GM21381 (cell line): ENCODE data around the gene GJA10.

Experiments
- ATAC-seq: cut with Tn5 transposase; IDR thresholded peaks from one replicate; pipeline ENCODE4 v1.9.1; 2021; ENCODE audit warnings: mild to moderate bottlenecking, moderate library complexity; ENCODE audit not compliant: unreplicated experiment

GJA10 gene

DNA sequence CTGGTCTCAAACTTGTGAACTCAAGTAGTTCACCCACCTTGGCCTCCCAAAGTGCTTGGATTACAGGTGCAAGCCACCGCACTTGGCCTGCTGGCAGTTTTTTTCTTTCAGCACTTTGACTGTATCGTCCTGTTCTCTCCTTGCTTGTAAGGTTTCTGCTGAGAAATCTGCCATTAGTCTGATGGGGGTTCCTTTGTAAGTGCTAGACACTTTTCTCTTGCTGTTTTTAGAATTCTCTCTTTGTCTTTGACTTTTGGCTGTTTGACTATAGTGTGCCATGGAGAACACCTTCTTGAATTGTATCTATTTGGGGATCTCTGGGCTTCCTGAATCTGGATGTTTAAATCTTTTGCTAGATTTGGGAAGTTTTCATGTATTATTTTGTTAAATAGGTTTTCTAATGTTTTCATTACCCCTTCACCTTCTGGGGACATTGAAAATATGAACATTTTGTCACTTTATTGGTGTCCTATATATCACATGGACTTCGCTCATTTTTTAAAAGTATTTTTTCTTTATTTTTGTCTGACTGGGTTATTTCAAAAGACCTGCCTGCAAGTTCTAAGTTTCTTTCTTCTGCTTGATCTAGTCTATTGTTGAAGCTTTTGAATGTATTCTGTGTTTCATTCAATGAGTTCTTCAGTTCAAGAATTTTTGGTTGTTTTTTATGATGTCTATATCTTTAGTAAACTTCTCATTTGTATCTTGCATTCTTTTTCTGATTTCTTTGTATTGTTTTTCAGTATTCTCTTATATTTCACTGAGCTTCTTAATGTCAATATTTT is 22.1 kb downstream of the GJA10 start:
- ATAC-seq, result no peak

DNA sequence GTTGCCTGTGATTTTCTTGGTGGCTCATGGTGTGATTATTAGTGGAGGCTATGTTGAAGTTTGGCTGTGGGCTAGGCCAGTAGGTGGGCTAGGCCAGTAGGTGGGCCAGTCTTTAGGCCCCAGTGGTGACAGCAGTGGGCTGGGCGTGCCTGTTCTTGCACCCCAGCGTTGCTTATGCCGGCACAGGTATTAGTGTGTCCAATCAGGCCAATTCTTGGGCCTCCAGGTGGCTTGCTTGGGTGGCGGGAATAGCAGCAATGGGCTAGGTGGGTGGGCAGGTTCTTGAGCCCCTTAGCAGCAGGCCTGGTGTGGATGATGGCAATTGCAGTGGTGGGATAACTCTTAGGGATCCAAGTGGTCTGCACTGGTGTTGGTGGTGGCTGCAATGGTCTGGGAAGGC is 22.9 kb downstream of the GJA10 start:
- ATAC-seq, result no peak

DNA sequence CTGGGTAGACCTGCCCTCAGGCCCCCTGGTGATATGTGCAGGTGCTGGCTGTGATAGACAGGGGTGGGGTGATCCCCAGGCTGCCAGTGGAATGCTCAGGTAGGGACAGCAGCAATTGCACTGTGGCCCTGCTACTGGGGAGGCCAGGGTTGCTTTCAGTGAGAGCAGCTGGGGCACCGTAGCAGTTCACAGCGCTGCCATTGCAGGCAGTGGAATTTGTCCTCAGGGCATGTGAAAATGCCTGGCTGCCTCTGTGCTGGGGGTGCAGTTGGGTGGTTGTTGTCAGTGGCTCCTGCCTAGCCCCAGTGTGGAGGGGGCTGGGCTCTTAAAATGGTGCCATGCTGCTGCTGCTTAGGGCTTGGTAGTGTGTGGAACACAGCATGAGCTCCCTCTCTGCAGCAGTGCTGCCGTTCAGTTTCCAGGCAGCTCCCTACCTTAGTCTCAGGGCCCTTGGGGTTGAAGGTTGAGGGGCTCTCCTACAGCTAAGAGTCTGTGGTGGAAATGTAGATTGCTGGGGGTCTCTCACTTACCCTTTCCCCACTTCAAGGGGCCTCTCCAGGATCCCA is 23.6 kb downstream of the GJA10 start:
- no peak for ATAC-seq

DNA sequence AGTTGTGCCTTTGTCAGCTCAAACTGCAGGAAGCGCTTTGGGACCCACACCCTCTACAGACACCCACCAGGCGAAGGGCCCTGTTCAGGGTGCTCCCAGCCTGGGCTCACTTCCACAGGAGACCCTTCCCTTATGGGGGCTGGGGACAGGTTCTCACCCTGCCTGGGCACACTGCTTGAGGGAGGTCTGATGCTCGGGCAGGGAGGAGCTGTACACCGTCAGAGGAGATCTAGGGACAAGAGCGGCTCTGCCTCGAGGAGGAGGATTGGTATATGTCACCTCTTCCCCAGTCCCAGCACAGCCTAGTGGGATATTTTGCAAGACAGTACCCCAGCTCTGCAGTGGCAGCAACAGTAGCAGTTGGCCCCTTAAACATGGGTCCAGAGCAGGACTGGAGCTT is 26.9 kb downstream of the GJA10 start:
- no peak for ATAC-seq

DNA sequence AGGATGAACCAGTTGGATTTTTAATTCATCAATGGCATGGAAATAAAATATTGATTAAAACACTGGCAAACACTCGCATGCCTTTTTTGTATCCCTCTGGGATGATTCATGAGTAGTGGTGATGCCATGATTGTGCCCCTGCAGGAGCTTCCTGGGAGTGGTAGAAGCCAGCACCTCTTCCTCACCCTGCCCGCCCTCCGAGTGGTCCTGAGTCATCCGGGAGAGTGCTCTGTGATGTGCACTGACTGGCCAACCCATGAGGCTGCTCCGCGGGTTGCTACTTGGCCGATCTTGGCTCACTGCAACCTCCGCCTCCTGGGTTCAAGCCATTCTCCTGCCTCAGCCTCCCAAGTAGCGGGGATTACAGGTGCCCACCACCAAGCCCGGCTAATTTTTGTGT is 27.4 kb downstream of the GJA10 start:
- ATAC-seq, result no peak

DNA sequence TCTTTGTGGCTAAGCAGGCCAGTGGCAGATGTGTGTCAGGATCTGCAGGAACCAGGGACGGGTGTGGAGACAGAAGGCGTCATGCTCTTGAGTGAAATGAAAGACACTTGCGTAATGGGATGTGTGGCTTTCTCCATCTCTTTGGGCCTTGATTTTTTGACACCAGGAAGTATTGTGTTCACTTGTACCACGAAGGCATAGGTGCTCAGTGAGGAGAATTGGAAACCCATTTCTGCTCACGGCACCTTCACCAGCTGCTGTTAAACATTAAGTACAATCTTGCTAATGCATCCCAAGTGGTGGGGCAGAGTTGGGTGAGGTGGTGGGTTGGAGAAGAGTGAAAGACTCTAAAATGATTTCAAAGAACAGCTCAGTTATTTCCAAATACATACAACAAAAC is 30.0 kb downstream of the GJA10 start:
- no peak for ATAC-seq

DNA sequence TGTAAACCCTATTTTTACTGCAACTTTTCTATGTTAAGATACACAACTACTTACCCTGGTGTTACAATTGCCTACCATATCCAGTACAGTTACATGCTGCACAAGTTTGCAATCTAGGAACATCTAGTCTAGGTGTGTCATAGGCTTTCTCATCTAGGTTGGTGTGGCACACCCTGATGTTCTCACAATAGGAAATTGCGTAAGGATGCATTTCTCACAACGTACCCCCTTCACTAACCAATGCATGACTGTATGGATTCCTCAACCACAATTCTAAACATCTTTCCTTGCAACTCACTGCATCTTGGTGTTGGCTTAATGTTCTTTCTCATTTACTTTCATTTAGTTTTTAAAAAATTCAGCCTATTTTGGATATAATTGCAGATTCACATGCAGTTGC is 31.6 kb downstream of the GJA10 start:
- ATAC-seq, result no peak

DNA sequence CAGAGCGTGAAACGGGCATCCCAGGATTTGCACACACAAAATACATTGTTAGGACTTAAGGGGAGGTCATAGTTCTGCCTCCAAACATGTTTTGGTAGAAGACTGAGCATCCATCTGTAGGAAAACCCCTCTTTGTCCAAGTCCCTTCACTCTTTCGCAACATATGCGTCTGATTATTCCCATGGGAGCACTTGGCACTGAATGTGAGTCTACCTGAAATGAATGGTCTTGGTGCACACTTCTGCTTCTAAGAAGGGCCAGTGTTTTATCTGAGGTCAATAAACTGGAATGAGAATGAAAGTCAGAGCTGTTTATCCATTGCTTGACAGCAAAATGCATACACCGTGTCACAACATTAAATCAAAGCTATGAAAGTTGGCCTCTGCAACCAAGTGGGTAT is 33.0 kb downstream of the GJA10 start:
- ATAC-seq, result no peak

DNA sequence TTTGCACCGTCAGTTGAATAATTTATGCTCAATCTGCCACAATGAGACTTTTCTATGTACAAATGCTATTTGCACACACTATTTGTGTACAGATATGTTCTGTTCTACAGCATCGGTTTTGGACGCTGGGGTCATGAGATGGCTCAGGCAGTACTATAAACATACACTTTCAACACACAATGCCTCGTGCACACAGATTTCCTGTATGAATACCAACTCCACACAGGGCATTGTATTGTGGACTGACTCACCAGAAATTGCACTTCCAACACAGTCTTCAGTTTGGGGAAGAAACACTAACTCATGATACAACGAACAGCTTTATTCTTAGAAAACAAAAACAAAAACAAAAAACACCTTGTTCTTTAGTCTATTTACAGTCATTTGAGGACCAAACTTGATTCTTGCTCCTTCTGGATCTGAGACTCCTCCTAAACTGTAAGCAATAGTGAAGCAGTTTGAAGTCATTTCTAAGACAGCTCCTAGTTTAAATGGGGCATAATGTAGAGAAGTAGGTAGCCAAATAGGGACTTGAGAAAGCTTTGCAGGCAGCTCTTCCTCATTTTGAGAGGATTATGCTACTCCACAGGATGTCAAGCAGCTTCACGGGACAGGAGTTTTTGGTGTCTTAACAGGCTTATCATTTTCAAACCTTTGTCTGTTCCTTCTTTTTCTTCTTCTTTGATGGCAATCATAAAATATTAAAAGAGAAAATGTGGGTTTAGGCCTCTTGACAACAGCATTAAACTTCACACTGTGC is 33.7 kb downstream of the GJA10 start:
- ATAC-seq, result no peak

DNA sequence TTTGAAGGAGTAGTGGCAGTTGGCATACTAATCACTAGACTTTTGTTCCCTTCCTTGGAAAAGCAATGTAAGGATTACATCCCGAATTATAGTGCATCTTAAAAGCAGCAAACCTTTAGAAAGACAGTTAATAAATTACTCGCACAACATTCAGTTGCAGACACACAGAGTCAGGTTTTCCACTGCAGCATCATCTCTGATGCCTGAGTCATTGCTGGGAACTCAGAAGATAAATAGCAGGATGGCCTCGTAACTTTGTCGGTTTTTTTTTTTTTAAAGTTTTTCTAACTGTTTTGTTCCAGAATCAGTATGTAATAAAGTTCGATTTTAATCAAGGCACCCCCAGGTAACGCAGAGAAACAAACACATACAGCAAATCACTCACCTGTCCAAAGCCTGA is 34.3 kb downstream of the GJA10 start:
- ATAC-seq, result no peak

DNA sequence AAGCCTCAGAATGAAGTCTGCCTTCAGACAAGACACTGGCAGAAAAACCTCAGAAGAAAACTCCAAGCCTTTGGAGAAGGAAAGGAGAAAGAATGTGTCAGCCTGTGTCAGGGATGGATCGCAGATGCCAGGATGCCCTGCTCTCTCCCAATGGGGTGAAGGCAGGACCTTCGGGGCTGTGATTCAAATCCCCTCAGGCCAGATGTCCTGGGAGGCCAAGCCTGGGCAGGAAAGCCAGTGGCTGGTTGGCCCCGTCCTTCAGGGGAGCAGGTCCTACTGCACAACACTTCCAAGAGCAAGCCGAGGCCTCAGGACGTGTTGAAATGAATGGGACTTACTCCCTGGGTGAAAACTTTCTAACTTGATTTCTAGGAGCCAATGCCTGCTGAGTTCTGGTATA is 36.5 kb downstream of the GJA10 start:
- no peak for ATAC-seq

DNA sequence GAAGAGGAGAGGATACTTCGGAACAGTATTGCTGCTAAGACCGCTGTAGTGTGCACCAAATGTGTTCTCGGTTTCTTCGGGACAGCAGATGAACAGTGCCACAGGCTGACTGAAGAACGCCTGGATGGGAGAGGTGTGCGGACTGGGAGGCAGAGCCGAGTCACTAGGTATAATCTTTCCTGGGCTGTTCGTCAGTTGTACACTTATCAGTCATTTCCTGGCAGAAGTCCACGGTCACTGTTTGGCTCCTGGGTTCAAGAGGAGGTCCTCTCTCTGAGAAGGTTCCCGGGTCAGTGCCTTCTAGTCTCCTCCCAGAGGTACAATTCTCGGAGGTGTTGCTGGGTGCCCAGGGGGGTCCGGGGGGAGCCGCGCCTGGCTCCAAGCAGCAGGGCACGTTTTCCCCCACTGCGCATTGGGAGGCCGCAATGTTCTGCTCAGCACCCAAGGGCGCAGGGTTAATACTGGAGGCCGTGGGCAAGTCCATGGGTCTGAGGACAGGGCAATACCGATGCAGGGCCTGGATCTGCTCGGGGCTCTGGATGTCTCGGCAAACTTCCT is 38.1 kb downstream of the GJA10 start:
- no peak for ATAC-seq

DNA sequence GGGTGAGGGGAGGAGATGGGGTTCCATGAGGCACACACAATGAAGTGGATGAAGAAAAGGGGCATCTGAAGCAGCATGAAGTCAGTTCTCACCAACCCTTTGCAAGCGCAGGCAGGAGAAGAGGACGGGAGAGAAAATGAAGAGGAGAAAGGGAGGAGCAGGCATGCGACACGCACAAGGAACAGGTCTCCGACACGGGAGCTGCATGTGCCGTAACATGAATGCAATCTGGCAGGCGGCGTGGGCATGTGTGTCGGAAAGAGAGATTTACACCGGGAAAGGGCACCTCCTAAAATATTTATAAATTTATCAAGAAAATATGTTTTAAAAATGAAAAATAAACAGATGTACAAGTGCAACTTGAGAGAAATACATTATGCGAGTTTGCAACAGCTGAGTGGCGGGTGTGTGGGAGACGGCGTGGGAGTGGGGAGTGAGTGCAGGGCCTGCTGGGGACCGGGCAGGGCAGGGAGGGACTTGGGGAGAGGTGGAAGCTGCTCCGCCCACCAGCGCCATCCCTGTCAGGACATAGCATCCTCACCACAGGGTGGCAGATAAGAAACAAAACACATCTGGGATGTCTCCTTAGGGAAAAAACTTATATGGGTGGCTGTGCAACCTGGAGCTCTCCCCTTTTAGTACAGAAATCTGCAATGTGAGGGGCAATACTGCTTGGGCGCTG is 40.6 kb downstream of the GJA10 start:
- no peak for ATAC-seq

DNA sequence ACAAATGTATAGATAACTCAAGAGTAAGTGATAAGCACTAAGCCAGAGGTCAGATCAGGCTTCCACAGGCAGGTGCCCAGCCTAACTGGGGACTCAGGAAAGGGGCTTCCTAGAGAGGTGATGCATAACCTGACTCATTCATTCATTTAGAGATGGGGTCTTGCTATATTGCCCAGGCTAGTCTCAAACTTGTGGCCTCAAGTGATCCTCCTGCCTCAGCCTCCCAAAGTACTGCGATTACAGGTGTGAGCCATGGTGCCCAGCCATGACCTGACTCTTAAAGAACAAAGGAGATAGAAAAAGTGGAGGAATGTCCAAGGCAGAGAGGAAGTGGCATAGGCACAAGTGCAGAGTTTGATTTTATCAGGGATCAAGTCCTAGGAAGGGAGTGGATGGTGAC is 41.9 kb downstream of the GJA10 start:
- no peak for ATAC-seq

DNA sequence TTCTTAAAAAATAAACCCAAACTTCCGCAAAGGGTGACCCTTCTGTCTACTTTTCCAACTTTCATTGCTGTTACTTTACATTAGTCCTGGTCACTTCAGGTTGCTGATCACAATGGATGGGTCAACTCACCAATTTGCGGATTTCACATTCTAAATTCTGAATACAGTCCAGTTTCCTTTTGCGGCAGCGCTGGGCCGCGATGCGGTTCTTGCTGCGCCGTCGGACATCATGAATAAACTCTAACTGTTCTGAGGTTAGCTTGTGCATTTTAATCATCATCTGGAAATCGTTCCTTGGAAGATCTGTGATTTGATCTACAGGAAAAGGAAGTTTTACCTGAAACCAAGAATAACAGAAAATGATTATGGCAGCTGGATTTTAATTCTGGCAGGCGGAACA is 43.7 kb downstream of the GJA10 start:
- no peak for ATAC-seq

DNA sequence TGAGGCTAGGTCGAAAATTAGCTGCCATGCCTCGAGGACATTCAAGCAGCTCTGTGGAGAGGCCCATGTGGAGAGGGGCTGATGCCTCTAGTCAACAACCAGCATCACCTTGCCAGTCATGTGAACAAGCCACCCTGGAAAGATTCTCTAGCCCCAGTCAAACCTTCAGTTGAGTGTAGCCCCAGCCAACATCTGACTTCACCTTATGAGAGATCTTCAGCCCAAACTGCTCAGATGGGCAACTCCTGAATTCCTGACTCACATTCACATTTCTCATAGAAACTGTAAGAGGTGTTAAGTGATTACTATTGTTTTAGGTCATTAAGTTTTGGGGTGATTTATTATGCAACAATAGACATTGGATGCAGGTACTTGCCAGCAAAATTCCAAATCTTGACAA is 44.9 kb downstream of the GJA10 start:
- no peak for ATAC-seq

DNA sequence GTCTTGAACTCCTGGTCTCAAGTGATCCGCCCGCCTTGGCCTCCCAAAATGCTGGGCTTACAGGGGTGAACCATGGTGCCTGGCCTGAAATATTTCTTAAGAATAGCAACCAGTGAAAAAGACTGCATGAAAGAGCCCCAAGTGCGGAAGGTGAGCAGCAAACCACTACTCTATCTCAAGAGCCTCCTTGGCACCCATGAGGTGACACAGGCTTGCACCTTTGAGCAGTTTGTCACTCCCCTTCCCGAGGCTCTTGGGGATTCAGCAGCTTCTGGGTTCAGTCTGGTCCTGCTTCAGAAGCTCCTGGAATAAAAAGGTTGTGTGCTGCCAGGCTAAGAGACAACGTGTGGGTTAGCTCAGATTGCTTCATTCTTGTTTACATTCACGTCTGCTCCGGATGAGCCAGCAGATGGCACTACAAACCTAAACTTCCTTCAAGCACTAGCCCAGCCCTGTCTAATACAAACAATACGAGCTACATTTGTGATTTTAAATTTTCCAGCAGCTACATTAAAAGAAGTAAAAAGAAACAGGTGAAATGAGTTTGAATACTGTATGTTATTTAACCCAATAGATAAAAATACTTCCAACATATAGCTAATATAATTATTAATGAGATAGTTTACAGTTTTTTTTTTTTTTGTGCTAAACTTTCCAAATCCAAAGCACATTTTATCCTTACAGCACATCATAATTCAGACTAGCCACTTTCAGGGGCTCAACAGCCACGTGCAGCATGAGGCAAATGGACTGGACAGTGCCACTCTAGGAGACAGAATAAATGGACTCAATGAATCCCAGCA is 46.2 kb downstream of the GJA10 start:
- ATAC-seq, result no peak

DNA sequence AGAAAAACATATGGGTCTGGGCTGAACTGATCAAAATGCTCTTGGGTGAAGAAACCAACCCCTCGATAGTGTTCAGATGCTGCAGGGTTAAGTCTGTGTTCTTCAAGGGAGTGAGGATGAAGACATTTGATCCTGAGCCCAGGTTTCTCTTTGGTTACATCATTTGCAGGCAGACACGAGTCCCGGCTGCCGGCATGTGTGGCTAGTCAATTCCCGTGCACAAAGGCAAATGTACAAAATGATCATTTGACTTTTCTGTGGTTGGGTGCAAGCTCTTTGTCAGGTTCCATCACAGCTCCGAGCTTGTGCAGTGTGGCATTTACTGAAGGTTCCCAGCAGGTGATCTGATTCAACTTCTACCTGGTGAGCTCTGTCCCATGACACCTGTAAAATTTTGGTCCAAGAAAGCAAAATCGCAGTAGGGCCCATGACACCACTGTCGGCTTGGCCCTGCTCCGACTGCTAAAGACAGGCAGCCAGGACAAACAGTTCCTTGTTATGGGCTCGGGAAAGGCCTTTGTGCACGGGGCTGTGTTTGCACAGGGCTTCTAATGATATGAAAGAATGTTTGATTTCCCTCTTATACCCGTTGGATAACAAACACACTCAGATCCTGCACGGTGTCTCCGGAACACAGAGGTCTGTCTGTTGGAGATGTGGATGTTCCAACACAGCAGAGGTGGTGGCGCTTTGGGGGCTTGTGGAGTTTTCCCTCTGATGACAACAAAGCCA is 46.9 kb downstream of the GJA10 start:
- ATAC-seq, result no peak

DNA sequence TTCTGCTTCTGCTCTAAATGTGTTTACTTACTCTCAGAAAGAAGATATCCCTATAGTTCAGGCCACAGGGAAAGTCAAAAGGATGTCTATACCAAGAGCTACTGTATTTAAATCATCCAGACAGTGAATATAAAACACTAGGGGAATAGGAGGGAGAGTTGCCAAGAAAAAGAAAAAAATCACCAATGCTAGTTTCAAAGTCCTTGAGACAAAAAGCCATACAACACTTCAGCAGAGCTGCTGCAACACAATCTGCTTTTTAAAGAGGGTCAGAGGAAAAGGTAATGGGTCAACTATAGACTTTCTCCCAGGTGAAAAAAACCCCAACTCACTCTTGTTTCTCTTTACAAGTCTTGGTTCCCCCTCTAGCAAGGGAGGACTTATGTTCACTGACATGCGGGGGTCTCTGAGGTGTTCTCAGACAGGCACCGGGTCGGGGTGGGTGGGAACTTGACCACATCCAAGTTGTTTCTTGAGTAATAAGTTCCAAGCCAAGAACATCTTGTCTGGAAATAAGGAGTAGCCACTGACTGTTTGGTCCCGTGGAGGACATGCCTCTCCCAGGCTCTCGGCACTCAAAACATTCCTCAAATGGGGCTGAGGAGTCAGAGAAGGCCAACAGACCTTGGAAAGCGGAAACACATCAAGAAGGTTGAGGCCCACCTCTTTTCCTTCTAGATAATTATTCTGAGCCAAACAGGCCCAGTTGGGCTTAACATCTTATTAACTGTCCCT is 47.7 kb downstream of the GJA10 start:
- no peak for ATAC-seq
